OCI-LY3 (cell line): ENCODE results near the gene SMURF2.

Experiments
- CTCF ChIP-seq: fragments of 200-600, 300-600 bp; sonication (generic); IDR thresholded peaks from 2 replicates; pipeline ENCODE4 v1.5.1; 2014; ENCODE audit warnings: antibody characterized with exemption, low read length, low read depth
- EZH2phosphoT487 ChIP-seq: fragments of 200-600 bp; shearing (Covaris generic); IDR thresholded peaks from 2 replicates; pipeline ENCODE4 v1.6.1; 2018; ENCODE audit warnings: antibody characterized with exemption, mixed run types, low read depth

- no peak for TF ChIP-seq CTCF
- TF ChIP-seq EZH2phosphoT487, result no peak
Measured at GRCh38 chr17:64607862-64608565, 54.1 kb downstream of the SMURF2 start.
